ENCODE data around the gene NCOR1. TPM values are rescaled to one million over a fixed set of nuclear protein-coding genes. Genes with fewer than 3 reads are reported as not detected.
"Not testable (repeated sequence)": the region's sequence is repeated elsewhere in the genome, so short reads cannot be mapped to it uniquely, and the experiment has no call there.

Gene NCOR1
- total and polyA plus RNA-seq, 2 of the 8 experiments (the other 6 are each of a cell fraction or from before 2014, with no cell fraction given): 65.4 to 142 TPM

DNA sequence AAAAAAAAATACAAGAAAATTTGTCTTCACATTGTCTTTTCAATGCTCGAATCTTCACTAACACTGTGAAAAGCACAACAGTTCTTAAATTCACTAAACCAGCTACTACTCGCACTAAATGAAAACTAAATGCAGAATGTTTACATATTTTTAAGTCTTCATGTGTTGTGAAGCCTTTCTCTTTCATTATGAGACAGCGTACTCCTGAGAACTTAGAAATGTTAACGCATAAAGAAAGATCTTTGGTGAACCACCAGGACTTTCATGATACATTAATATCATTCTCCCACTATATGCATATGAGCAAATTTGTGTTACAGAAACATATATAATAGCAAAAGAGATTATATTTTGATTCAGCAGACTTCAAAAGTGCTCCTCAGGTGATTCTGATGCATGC lies 48.6 kb downstream of the NCOR1 start:
- H3K56ac ChIP-seq (replicated peaks; ENCODE audit: insufficient read length, low read depth, low read length): not testable (repeated sequence)

More for the DNA sequence above, 48.6 kb downstream of the NCOR1 start:
- H2BK120ac ChIP-seq (replicated peaks; ENCODE audit: low read depth, low read length); H3K27ac ChIP-seq (ENCODE audit: low read depth, low read length); H3K4me2 ChIP-seq (ENCODE audit: insufficient read depth in 1 of 2, low read depth in 2 of 2, low read length in 2 of 2); H3K14ac ChIP-seq (ENCODE audit: insufficient read length); H3K4me3 ChIP-seq (ENCODE audit: extremely low read depth in 1 of 4, insufficient read depth in 2 of 4, low read depth in 3 of 4, low read length in 4 of 4); DNase-seq (ENCODE audit: low read depth in 1 of 2, low spot score in 2 of 2); H2BK15ac ChIP-seq (ENCODE audit: low read length); H2BK20ac ChIP-seq (ENCODE audit: low read length); H3K9me3 ChIP-seq (ENCODE audit: insufficient read depth in 2 of 2, low read depth in 1 of 2, low read length in 1 of 2); H2AFZ ChIP-seq (ENCODE audit: low read length); H2BK12ac ChIP-seq (ENCODE audit: low read depth, low read length); H3K18ac ChIP-seq (ENCODE audit: extremely low read depth, low read length); CTCF ChIA-PET (ENCODE audit: partially characterized antibody); H4K5ac ChIP-seq (ENCODE audit: insufficient read length, low read depth, low read length); H2BK5ac ChIP-seq (ENCODE audit: low read depth, low read length); H3K9ac ChIP-seq (replicated peaks in 1 of 4; ENCODE audit: extremely low read depth in 1 of 4, low read depth in 3 of 4, low read length in 3 of 4); H4K91ac ChIP-seq (replicated peaks; ENCODE audit: insufficient read length, low read length); H3K23me2 ChIP-seq (ENCODE audit: low read depth, low read length); H3K23ac ChIP-seq (ENCODE audit: insufficient read length); H3K79me1 ChIP-seq (ENCODE audit: low read depth, low read length); POLR2A ChIA-PET (ENCODE audit: partially characterized antibody); H3K27me3 ChIP-seq (replicated peaks in 1 of 4; ENCODE audit: control insufficient read depth in 3 of 4, extremely low read depth in 1 of 4, insufficient read depth in 3 of 4, low read length in 3 of 4); FAIRE-seq; H4K20me1 ChIP-seq (replicated peaks in 1 of 2; ENCODE audit: control insufficient read depth in 1 of 2, insufficient read depth in 2 of 2, low read length in 2 of 2); H3K4ac ChIP-seq (replicated peaks; ENCODE audit: insufficient read length, low read depth, low read length); H3K79me2 ChIP-seq (ENCODE audit: control insufficient read depth in 1 of 2, insufficient read depth in 2 of 2, low read length in 2 of 2); H4K8ac ChIP-seq (ENCODE audit: extremely low read depth, insufficient read depth, low read length); H2AK5ac ChIP-seq (ENCODE audit: low read depth, low read length); H3K4me1 ChIP-seq (replicated peaks in 1 of 4; ENCODE audit: control insufficient read depth in 3 of 4, insufficient read depth in 4 of 4, low read length in 3 of 4): not testable (repeated sequence)
- 90% methylated on average over 4 of the region's 4 CpGs; no CpG with 5 or more reads in 1 of the 2 experiments for whole genome bisulfite sequencing, 2 experiments (ENCODE audit: extremely low coverage in 1 of 2, insufficient coverage in 1 of 2, insufficient read length in 1 of 2, insufficient replicate concordance in 2 of 2, low coverage in 1 of 2, low lambda C conversion rate in 2 of 2, missing lambda C conversion rate in 1 of 2)
- H3K36me3 ChIP-seq (ENCODE audit: control insufficient read depth in 2 of 4, insufficient read depth in 4 of 4, low read length in 3 of 4): peaks cover 0 to 13% (median 0%) of the 10 kb centered on the region in 4 experiments; a peak in 2 of 8 replicates
